Measurements from ENCODE around the gene PPP2R5B. TPM values are rescaled to one million over a fixed set of nuclear protein-coding genes. Genes with fewer than 3 reads are reported as not detected.

The PPP2R5B gene
- total RNA-seq, 2 experiments from 2014 or later, result 8.6 to 16.2 TPM

- ChIA-PET CTCF (ENCODE audit: unreplicated experiment) (no interaction called here), POLR2A (no interaction called here)
- Histone ChIP-seq H3K4me1 (ENCODE audit: insufficient read depth, low read length, poor library complexity, severe bottlenecking) (peaks cover 9% of the 10 kb centered on the region), H3K36me3 (ENCODE audit: insufficient read depth, low read length) (no peaks in the 10 kb centered on the region), H3K79me2 (ENCODE audit: insufficient read depth, low read depth, low read length) (no peaks in the 10 kb centered on the region), H4K20me1 (ENCODE audit: insufficient read depth, low read length) (no peaks in the 10 kb centered on the region), H3K4me3 (ENCODE audit: low read depth, low read length, poor library complexity, severe bottlenecking) (no peak overlapping the region), H3K9me2 (ENCODE audit: insufficient read depth, low read length) (no peaks in the 10 kb centered on the region), H3K27ac (ENCODE audit: low read depth, low read length, poor library complexity, severe bottlenecking) (no peak overlapping the region), H3K9me3 (ENCODE audit: low read length) (no peaks in the 10 kb centered on the region), H2AFZ (ENCODE audit: low read length) (no peak overlapping the region), H3K4me2 (ENCODE audit: low read length) (no peak overlapping the region)
- DNase-seq (ENCODE audit: low spot score), result no peak
- TF ChIP-seq EZH2phosphoT487 (IDR thresholded peaks at IDR 0.05; ENCODE audit: borderline replicate concordance, low read depth, low read length) (no peak), CTCF (conservative IDR thresholded peaks at IDR 0.05; ENCODE audit: low read length) (no peak)
- intact Hi-C loops (cut with micrococcal nuclease; ENCODE audit: unreplicated experiment), result no loop called here
- no TSS peak for BruUV-seq (replicated peaks)
Measured at GRCh38 chr11:64960719-64961118, 36.2 kb downstream of the PPP2R5B start.

GRCh38 chr11:64963072-64963631 is 38.7 kb downstream of the PPP2R5B start:
- POLR2A ChIA-PET, result interaction anchor here (0.8 to 1.3 kb wide), 4 partner anchors 16 to 115 kb away, joined by 3 read pairs; no protein-coding TSS in a partner anchor

More at GRCh38 chr11:64963072-64963631, 38.7 kb downstream of the PPP2R5B start:
- BruUV-seq (replicated peaks), result no TSS peak
- no peak overlapping the region for H3K27ac ChIP-seq (ENCODE audit: low read depth, low read length, poor library complexity, severe bottlenecking)
- H3K4me2 ChIP-seq (ENCODE audit: low read length), result no peak overlapping the region
- no peaks in the 10 kb centered on the region for H4K20me1 ChIP-seq (ENCODE audit: insufficient read depth, low read length)
- H3K4me3 ChIP-seq (ENCODE audit: low read depth, low read length, poor library complexity, severe bottlenecking), result no peak overlapping the region
- H3K36me3 ChIP-seq (ENCODE audit: insufficient read depth, low read length), result no peaks in the 10 kb centered on the region
- CTCF ChIA-PET (ENCODE audit: unreplicated experiment), result interaction anchor here (0.5 kb wide), 1 partner anchor 10 kb away, joined by 4 read pairs; no protein-coding TSS in a partner anchor
- peaks cover 9% of the 10 kb centered on the region for H3K4me1 ChIP-seq (ENCODE audit: insufficient read depth, low read length, poor library complexity, severe bottlenecking)
- H2AFZ ChIP-seq (ENCODE audit: low read length), result no peak overlapping the region
- intact Hi-C loops (cut with micrococcal nuclease; ENCODE audit: unreplicated experiment), result no loop called here
- no peaks in the 10 kb centered on the region for H3K79me2 ChIP-seq (ENCODE audit: insufficient read depth, low read depth, low read length)
- no peak for DNase-seq (ENCODE audit: low spot score)
- H3K9me3 ChIP-seq (ENCODE audit: low read length), result no peaks in the 10 kb centered on the region
- no peaks in the 10 kb centered on the region for H3K9me2 ChIP-seq (ENCODE audit: insufficient read depth, low read length)
- TF ChIP-seq CTCF (conservative IDR thresholded peaks at IDR 0.05; ENCODE audit: low read length), result no peak
- no peak for TF ChIP-seq EZH2phosphoT487 (IDR thresholded peaks at IDR 0.05; ENCODE audit: borderline replicate concordance, low read depth, low read length)

Data from OCI-LY7 (cell line).